ENCODE measurements around the gene ATP6V0C.
"Not testable (repeated sequence)": the region's sequence is repeated elsewhere in the genome, so short reads cannot be mapped to it uniquely, and the experiment has no call there.

The ATP6V0C gene

DNA sequence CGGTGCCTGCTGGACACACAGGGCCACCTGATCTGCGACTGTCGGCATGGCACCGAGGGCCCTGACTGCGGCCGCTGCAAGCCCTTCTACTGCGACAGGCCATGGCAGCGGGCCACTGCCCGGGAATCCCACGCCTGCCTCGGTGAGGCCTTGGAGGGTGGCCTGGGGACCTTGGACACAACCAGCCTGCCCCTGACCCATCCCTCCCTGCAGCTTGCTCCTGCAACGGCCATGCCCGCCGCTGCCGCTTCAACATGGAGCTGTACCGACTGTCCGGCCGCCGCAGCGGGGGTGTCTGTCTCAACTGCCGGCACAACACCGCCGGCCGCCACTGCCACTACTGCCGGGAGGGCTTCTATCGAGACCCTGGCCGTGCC lies 41.3 kb upstream of the ATP6V0C start:
- Mint-ChIP-seq H3K27ac (no peak overlapping the region), H3K27me3 (peaks cover 22% of the 10 kb centered on the region), H3K9me3 (no peaks in the 10 kb centered on the region), H3K36me3 (no peaks in the 10 kb centered on the region), H3K4me1 (peaks cover 21% of the 10 kb centered on the region), H3K4me3 (no peak overlapping the region)

DNA sequence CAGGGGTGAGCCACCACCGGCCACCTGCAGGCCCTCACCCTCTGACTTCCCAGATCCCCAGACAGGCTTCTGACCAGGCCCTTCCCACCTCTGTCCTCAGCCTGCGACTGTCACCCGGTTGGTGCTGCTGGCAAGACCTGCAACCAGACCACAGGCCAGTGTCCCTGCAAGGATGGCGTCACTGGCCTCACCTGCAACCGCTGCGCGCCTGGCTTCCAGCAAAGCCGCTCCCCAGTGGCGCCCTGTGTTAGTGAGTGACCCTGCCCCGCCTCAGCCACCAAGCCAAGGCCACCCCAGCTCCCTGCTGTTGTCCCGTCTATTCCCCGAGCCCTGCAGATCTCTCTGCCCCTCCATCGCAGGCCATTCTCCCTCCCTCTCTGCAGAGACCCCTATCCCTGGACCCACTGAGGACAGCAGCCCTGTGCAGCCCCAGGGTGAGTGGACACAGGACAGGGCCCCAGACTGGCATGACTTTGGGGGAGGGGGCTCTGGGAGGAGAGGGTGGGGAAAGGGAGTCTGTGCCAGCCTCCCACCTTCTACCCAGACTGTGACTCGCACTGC lies 40.8 kb upstream of the ATP6V0C start:
- peaks cover 21% of the 10 kb centered on the region for H3K4me1 Mint-ChIP-seq
- no peaks in the 10 kb centered on the region for H3K9me3 Mint-ChIP-seq
- H3K36me3 Mint-ChIP-seq, result no peaks in the 10 kb centered on the region
- H3K4me3 Mint-ChIP-seq, result peak overlapping the region; percentile 69
- H3K27ac Mint-ChIP-seq, result no peak overlapping the region
- peaks cover 22% of the 10 kb centered on the region for H3K27me3 Mint-ChIP-seq

DNA sequence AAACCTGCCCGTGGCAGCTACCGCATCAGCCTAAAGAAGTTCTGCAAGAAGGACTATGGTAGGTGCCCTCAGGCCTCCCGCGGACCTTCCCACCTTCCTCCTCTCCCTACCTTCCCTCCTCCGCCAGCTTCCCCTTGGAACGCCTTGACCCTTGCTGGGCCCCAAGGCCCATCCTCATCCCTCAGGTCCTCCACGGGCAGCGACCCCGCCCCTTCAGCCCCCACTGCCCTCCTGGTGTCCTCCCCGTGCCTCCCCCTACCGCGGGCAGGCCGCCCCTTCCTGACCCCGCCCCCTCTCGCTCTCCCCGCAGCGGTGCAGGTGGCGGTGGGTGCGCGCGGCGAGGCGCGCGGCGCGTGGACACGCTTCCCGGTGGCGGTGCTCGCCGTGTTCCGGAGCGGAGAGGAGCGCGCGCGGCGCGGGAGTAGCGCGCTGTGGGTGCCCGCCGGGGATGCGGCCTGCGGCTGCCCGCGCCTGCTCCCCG lies 40.3 kb upstream of the ATP6V0C start:
- no peaks in the 10 kb centered on the region for H3K9me3 Mint-ChIP-seq
- H3K27ac Mint-ChIP-seq, result peak overlapping the region; percentile 17
- peaks cover 21% of the 10 kb centered on the region for H3K4me1 Mint-ChIP-seq
- peak overlapping the region; percentile 69 for H3K4me3 Mint-ChIP-seq
- H3K27me3 Mint-ChIP-seq, result peaks cover 19% of the 10 kb centered on the region
- no peaks in the 10 kb centered on the region for H3K36me3 Mint-ChIP-seq

DNA sequence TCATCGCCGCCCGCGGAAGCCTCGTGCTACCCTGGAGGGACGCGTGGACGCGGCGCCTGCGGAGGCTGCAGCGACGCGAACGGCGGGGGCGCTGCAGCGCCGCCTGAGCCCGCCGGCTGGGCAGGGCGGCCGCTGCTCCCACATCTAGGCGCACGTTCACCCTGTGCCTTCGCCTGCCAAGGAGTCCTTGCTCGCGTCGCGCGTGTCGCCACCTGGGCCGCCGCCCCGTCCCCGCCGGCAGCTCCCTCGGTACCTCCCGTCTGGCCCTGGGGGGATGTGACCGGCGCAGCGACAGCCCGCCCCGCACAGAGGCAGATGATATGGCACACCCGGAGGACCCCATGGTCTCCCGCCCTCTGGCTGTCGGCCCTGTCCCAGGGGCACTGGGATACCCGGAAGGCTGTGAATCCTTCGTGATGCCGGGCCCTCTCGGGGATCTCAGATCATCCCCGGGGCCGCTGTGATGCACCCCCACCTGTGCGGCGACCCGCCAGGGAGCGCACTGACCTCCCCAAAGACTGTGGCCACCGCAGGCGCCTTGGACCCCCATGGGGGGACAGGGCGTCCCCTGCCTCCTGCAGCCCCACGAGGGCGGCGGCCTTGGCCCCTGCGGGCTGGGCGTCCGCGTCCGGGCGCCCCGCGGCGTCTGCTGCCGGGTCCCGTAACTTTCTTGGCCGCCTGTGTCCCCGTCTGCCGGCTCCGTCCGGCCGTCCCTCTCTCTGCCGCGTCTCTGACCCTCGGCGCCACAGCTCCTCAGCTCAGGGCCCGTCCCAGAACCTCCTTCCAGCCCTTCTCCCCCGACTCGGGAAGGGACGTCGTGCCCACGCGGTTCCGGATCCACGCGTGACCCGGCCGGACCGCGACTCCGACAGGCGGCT lies 39.5 kb upstream of the ATP6V0C start:
- Mint-ChIP-seq H3K4me3 (peak overlapping the region; percentile 77), H3K27me3 (peaks cover 17% of the 10 kb centered on the region), H3K4me1 (peaks cover 21% of the 10 kb centered on the region), H3K27ac (no peak overlapping the region), H3K9me3 (no peaks in the 10 kb centered on the region), H3K36me3 (no peaks in the 10 kb centered on the region)

DNA sequence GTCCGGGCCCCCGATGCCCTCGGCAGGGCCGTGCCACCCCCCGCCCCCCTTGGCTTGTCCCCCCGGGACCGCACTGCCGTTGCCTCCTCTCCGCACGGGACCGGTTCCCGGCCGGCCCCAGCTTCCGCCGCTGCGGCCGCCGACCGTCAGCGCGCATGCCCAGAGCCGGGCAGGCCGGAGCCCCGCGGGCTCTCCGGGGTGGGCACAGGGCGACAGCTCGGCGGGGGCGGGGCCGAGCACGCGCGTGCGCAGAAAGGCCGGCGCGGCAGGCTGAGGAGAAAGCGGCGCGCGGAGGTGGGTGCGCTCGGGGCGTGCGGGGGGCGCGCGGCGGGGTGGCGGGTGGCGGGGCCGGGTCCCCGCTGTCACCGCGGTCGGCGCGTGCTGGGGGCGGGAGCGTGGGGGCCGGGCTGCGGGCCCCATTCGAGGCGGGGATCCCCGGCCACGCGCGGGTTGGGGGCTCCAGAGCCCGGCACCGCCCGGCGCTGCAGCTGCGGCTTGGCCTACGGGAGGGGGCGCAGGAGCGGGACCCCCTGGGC lies 38.8 kb upstream of the ATP6V0C start, which contains the start of gene TBC1D24:
Gene TBC1D24 (plus strand): TSS at position 251 of the 536 bp plus-strand sequence. CDS start 21,022 bp downstream, outside the sequence.
- peak within 1 kb of the TSS; percentile 77 for H3K4me3 Mint-ChIP-seq
- H3K27ac Mint-ChIP-seq, result no peak within 1 kb of the TSS
- no peaks in the 10 kb centered on the region for H3K9me3 Mint-ChIP-seq
- H3K4me1 Mint-ChIP-seq, result peaks cover 17% of the 10 kb centered on the region
- no peaks in the 10 kb centered on the region for H3K36me3 Mint-ChIP-seq
- peaks cover 13% of the 10 kb centered on the region for H3K27me3 Mint-ChIP-seq

DNA sequence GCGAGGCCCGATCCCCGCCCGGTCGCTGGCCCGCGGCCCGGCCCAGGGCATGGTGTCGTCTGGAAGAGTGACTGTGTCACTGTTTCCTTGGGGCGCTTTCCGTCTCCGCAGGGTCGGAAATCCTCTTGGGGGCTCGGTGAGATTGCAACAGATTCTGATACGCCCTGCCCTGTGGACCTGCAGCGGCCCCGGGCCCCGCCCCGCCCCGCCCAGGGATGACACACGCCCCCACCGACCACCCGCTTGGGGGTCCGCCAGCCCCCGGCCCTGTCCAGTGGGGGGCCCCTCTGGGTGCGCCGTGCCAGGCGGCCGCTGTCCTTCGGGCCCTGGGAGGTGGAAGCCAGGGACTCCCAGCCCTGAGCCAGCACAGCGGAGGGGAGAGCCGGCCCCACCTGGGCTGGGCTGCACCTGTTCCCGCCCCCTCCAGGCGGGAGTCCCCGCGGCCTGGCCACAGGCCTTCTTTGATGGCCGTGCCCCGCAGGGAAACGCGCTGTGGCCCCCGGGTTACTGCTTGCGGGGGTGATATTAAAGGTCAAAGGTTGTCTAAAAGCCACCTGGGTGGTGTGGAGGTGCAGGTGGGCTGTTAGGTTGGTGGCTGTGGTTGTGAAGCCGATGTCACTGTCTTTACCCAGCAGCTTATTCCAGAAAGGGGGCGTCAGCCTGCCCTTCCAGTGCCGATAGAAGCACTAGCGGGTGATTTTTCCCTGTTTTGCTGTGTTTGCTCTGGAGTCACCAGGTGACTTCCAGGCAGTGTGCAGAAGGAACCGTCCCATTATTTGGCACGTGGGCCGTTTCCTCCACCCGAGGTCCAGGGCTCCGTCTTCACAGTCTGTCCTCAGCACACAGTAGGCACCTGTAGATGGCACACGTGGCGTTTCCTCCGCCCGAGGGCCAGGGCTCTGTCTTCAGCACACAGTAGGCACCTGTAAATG lies 38.1 kb upstream of the ATP6V0C start:
- Mint-ChIP-seq H3K9me3 (no peaks in the 10 kb centered on the region), H3K4me1 (peaks cover 16% of the 10 kb centered on the region), H3K27ac (no peak overlapping the region), H3K27me3 (peaks cover 6% of the 10 kb centered on the region), H3K4me3 (peak overlapping the region; percentile 76), H3K36me3 (no peaks in the 10 kb centered on the region)

DNA sequence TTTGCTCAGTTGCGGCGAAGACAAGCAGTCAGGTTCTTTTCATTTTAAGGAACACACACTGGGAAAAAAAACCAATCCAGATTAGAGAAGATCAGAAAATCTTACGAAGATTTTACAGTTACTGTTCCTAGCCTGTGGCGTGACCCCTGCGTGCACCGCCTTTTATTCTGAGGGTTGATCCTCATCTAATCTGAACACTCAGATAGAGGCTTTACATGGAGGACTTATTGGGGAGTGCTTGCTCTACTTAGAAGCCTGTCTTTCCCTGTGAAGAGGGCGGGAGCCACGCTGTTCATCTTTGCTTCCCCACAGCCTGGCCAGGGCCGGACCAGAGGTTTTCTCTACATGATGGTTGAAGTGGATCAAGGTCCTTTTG lies 37.4 kb upstream of the ATP6V0C start:
- Mint-ChIP-seq H3K9me3 (no peaks in the 10 kb centered on the region), H3K27ac (no peak overlapping the region), H3K4me3 (peak overlapping the region; percentile 76), H3K36me3 (no peaks in the 10 kb centered on the region), H3K4me1 (peaks cover 16% of the 10 kb centered on the region), H3K27me3 (peaks cover 5% of the 10 kb centered on the region)

DNA sequence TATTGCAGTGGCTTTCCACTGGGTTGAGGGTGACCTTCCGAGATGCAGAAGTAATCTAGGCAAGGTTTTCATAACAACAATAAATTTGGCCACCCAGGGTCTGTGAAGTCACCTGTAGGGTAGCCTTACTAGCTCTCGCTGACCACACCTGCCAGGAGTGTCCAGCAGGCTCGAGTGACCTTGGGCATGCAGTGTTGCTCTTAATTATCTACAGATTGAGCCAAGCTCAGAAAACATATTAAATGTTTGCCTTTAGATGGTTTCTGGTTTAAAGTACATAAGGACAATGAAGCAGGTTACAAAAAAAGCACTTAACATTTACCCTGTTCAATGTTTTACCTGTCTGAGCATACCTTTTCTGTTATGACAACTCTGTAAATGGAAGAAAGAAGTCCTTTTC lies 37.0 kb upstream of the ATP6V0C start:
- peak overlapping the region; percentile 76 for H3K4me3 Mint-ChIP-seq
- H3K27me3 Mint-ChIP-seq, result peaks cover 5% of the 10 kb centered on the region
- no peaks in the 10 kb centered on the region for H3K36me3 Mint-ChIP-seq
- no peak overlapping the region for H3K27ac Mint-ChIP-seq
- H3K4me1 Mint-ChIP-seq, result peaks cover 16% of the 10 kb centered on the region
- H3K9me3 Mint-ChIP-seq, result no peaks in the 10 kb centered on the region

DNA sequence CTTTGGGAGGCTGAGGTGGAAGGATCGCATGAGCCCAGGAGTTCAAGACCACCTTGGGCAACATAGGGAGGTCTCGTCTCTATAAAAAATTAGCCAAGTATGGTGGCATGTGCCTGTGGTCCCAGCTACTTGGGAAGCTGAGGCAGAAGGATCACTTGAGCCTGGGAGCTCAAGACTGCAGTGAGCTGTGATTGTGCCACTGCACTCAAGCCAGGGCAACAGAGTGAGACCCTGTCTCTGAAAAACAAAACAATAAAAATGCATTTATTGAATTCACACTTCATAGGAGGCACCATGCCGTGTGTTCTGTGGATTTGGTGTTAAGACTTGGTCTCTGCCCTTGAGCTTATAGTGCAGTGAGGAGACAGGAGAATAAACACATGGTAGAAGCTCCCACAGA lies 36.4 kb upstream of the ATP6V0C start:
- H3K36me3 Mint-ChIP-seq, result no peaks in the 10 kb centered on the region

DNA sequence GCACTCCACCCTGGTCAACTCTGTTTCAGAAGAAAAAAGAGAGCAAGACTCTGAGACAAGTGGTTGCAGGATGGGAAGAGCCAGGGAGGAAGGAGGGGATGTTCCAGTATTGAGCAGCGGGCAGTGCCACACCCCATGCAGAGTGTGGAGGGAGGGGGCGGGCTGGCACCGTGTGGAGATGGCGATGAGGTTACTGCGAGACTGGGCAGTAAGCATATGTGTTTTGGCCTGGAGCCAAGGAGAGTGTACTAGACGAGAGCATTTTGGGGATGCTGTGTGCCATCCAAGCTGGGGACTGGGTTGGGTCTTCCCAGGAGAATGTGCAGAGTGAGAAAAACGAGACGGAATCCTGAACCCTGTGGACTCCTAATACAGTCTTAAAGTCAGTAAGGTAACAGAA lies 35.5 kb upstream of the ATP6V0C start:
- H3K4me3 Mint-ChIP-seq, result no peak overlapping the region
- no peaks in the 10 kb centered on the region for H3K9me3 Mint-ChIP-seq
- H3K36me3 Mint-ChIP-seq, result no peaks in the 10 kb centered on the region
- H3K27ac Mint-ChIP-seq, result no peak overlapping the region
- H3K27me3 Mint-ChIP-seq, result peaks cover 2% of the 10 kb centered on the region
- peaks cover 12% of the 10 kb centered on the region for H3K4me1 Mint-ChIP-seq

More for the DNA sequence above, 36.4 kb upstream of the ATP6V0C start:
- H3K4me3 Mint-ChIP-seq, result no peak overlapping the region
- H3K9me3 Mint-ChIP-seq, result no peaks in the 10 kb centered on the region
- H3K27me3 Mint-ChIP-seq, result peaks cover 5% of the 10 kb centered on the region
- H3K27ac Mint-ChIP-seq, result no peak overlapping the region
- H3K4me1 Mint-ChIP-seq, result peaks cover 16% of the 10 kb centered on the region

DNA sequence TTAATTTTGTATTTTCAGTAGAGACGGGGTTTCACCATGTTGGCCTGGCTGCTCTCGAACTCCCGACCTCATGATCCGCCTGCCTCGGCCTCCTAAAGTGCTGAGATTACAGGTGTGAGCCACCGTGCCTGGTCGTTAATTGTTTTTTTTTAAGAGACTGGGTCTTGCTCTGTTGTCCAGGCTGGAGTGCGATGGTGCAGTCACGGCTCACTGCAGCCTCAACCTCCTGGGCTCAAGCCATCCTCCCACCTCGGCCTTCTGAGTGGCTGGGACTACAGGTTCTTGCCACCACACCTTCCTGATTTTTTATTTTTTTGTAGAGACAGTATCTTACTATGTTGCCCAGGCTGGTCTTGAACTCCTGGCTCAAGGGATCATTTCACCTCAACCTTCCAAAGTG lies 33.8 kb upstream of the ATP6V0C start:
- H3K36me3 Mint-ChIP-seq, H3K27ac Mint-ChIP-seq: not testable (repeated sequence)

DNA sequence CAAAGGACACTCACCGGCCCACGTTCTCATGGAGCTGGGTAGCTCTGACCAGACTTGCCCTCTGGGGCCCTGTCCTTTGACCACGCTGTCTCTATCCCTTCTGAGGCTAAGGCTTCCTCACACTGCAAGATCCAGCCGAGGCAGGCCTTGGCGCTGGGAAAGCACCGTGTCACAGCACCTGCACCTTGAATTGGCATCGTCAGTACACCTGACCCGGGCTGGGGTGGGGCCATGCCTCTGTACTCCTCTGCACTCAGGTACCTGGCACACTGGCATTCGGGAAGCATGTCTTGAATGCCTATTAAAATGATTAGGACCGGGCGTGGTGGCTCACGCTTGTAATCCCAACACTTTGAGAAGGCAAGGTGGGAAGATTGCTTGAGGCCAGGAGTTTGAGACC lies 32.8 kb upstream of the ATP6V0C start:
- peaks cover 11% of the 10 kb centered on the region for H3K4me1 Mint-ChIP-seq
- H3K27ac Mint-ChIP-seq, result no peak overlapping the region
- H3K9me3 Mint-ChIP-seq, result no peaks in the 10 kb centered on the region
- no peak overlapping the region for H3K4me3 Mint-ChIP-seq
- H3K27me3 Mint-ChIP-seq, result no peaks in the 10 kb centered on the region
- H3K36me3 Mint-ChIP-seq, result no peaks in the 10 kb centered on the region

More for the DNA sequence above, 33.8 kb upstream of the ATP6V0C start:
- not testable (repeated sequence) for H3K9me3 Mint-ChIP-seq, H3K4me3 Mint-ChIP-seq, H3K27me3 Mint-ChIP-seq
- peaks cover 11% of the 10 kb centered on the region for H3K4me1 Mint-ChIP-seq

DNA sequence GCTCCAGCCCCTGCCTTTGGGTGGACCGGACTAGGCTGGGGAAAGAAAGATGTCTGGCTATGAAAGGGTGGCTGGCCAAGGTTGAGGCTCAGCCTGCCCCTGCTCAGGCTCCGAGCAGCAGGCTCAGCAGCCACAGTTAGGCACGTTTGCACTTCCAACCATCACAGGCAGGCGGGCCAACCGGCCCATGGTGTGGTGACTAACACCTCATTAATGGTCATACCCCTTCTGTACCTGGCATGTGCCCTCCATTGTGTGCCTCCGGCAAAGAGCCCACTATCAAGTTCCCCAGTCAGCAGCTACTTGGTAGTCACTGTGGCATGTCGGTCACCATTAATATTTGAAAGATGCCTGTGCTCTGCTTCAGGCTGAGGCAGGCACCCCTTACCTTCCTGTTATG lies 32.1 kb upstream of the ATP6V0C start:
- no peaks in the 10 kb centered on the region for H3K27me3 Mint-ChIP-seq
- H3K36me3 Mint-ChIP-seq, result no peaks in the 10 kb centered on the region
- H3K4me3 Mint-ChIP-seq, result no peak overlapping the region
- H3K4me1 Mint-ChIP-seq, result peaks cover 5% of the 10 kb centered on the region
- H3K27ac Mint-ChIP-seq, result no peak overlapping the region
- H3K9me3 Mint-ChIP-seq, result no peaks in the 10 kb centered on the region

DNA sequence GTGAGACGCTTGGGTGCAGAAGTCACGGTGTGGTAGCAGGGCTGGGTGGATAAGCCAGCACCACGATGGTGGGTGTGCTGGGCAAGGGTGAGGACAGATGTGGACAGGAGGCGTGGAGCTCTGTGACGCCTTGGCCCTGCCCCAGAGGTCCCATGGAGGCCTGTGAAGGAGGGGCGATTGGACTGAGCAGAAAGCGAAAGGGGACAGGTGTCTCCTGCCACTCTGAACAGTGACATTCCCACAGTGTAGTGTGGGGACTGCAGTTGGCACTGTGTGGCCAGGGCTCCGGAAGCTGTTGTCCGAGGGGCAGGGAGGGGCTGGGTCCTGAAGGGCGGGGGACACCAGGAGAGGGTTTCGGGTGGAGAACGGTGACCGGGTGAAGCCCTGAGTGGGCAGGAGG lies 31.5 kb upstream of the ATP6V0C start:
- Mint-ChIP-seq H3K4me1 (peaks cover 7% of the 10 kb centered on the region), H3K9me3 (no peaks in the 10 kb centered on the region), H3K4me3 (no peak overlapping the region), H3K27ac (no peak overlapping the region), H3K36me3 (no peaks in the 10 kb centered on the region), H3K27me3 (no peaks in the 10 kb centered on the region)

All from activated naive CD4-positive, alpha-beta T cell treated with anti-CD3 and anti-CD28 coated beads, Interleukin-2, amount 50 U/mL, for 24 hours (primary cell).